K562 (cell line): ENCODE results near the gene NFATC4. TPM values are rescaled to one million over a fixed set of nuclear protein-coding genes. Genes with fewer than 3 reads are reported as not detected.

Source experiments
- DACH1 ChIP-seq: fragments of 450-650 bp; IDR thresholded peaks from 2 replicates; pipeline ENCODE4 v1.6.1; 2018; ENCODE audit not compliant: partially characterized antibody
- HNRNPUL1 ChIP-seq: fragments of 200-400 bp; formaldehyde crosslinking; IDR thresholded peaks from 2 replicates; pipeline ENCODE4 v1.6.1; 2017; ENCODE audit warnings: low read length
- ILK ChIP-seq: fragments of 450-650 bp; IDR thresholded peaks from 2 replicates; pipeline ENCODE4 v1.6.1; 2016; ENCODE audit warnings: missing genetic modification characterization, low read depth, mild to moderate bottlenecking, missing compliant biosample characterization, moderate library complexity, borderline replicate concordance
- MAFK ChIP-seq: IDR thresholded peaks from 2 replicates; pipeline ENCODE4 v1.6.1; 2011; ENCODE audit warnings: low read length, improper control_type of control experiment
- NUFIP1 ChIP-seq: fragments of 450-650 bp; IDR thresholded peaks from 2 replicates; pipeline ENCODE4 v1.6.1; 2018; ENCODE audit not compliant: partially characterized antibody
- RAD51 ChIP-seq: fragments of 450-650 bp; IDR thresholded peaks from 2 replicates; pipeline ENCODE4 v1.7.1; 2016; ENCODE audit warnings: low read depth, mild to moderate bottlenecking, borderline replicate concordance
- RBM14 ChIP-seq: fragments of 200-400 bp; formaldehyde crosslinking; IDR thresholded peaks from 2 replicates; pipeline ENCODE4 v1.6.1; 2018; ENCODE audit warnings: low read depth, mild to moderate bottlenecking, low read length, moderate library complexity, borderline replicate concordance; ENCODE audit not compliant: insufficient read depth
- RBM25 ChIP-seq: fragments of 200-400 bp; formaldehyde crosslinking; IDR thresholded peaks from 2 replicates; pipeline ENCODE4 v1.6.1; 2018; ENCODE audit warnings: low read length, low read depth, moderate library complexity; ENCODE audit not compliant: severe bottlenecking
- TAF15 ChIP-seq: fragments of 200-400 bp; formaldehyde crosslinking; IDR thresholded peaks from 2 replicates; pipeline ENCODE4 v1.6.1; 2017; ENCODE audit warnings: mild to moderate bottlenecking, low read depth, low read length, moderate library complexity
- ZNF282 ChIP-seq: sonication (generic); formaldehyde crosslinking; IDR thresholded peaks from 2 replicates; pipeline ENCODE4 v1.8.1; 2023; ENCODE audit warnings: missing genetic modification reagents
- ZNF311 ChIP-seq: fragments of 250-450 bp; sonication (Bioruptor Pico); IDR thresholded peaks from 2 replicates; pipeline ENCODE4 v1.4.0; 2020; ENCODE audit warnings: mild to moderate bottlenecking, moderate library complexity
- ZNF384 ChIP-seq: IDR thresholded peaks from 2 replicates; pipeline ENCODE4 v1.6.1; 2012; ENCODE audit warnings: low read depth, low read length, improper control_type of control experiment
- ZNF609 ChIP-seq: sonication (generic); formaldehyde crosslinking; IDR thresholded peaks from 2 replicates; pipeline ENCODE4 v1.8.1; 2023; ENCODE audit warnings: missing genetic modification reagents, mild to moderate bottlenecking, borderline replicate concordance
- ZNF695 ChIP-seq: fragments of 450-650 bp; formaldehyde crosslinking; IDR thresholded peaks from 2 replicates; pipeline ENCODE4 v1.4.0; 2020; ENCODE audit warnings: mild to moderate bottlenecking, moderate library complexity
- ZNF780A ChIP-seq: fragments of 250-450 bp; sonication (Bioruptor Pico); IDR thresholded peaks from 2 replicates; pipeline ENCODE4 v1.5.0; 2021; ENCODE audit warnings: mild to moderate bottlenecking
- ZNF830 ChIP-seq: fragments of 250-450 bp; sonication (Bioruptor Pico); IDR thresholded peaks from 2 replicates; pipeline ENCODE4 v1.5.0; 2021; ENCODE audit warnings: mild to moderate bottlenecking
- polyA plus RNA-seq, 8 experiments: library from polyadenylated mRNA; depleted of rRNA in 4 of 8; stranded (reverse) in 5 of 8; unstranded in 3 of 8; fragments of >200 nt; fragmentation: Nextera tagmentation in 2 of 8; fragmentation: Illumina TruSeq in 1 of 8; extraction: Ambion mirVana in 2 of 8; extraction: Trizol in 1 of 8; gene quantifications; 2 replicates each; pipeline versions ENCODE4 v1.2.1 to v1.2.3, GENCODE V29; 2011 to 2014; ENCODE audit warnings: inconsistent platforms in 1 of 8, missing spikeins in 1 of 8
- total RNA-seq, 7 experiments: library from RNA; depleted of rRNA in 6 of 7; stranded (reverse); fragments of >200 nt in 6 of 7; fragmentation: Illumina TruSeq in 2 of 7; extraction: Trizol in 2 of 7; gene quantifications; 2 replicates each; pipeline versions ENCODE4 v1.2.1 to v1.2.3, GENCODE V29; 2011 to 2021; ENCODE audit warnings: low replicate concordance in 1 of 7
- TF ChIP-seq, protein P1 (sequence below): fragments of 450-650 bp; formaldehyde crosslinking; IDR thresholded peaks from 2 replicates; pipeline ENCODE4 v1.4.0; 2020; ENCODE audit warnings: mild to moderate bottlenecking, moderate library complexity
- TF ChIP-seq, protein P2 (sequence below), 2 experiments: fragments of 150-350 bp in 1 of 2; IDR thresholded peaks; 2 replicates each; pipeline ENCODE4 v1.6.1; 2012 to 2016; ENCODE audit warnings: low read depth in 2 of 2, low read length in 2 of 2, mild to moderate bottlenecking in 1 of 2, moderate library complexity in 1 of 2
- TF ChIP-seq, protein P3 (sequence below): fragments of 450-650 bp; IDR thresholded peaks from 2 replicates; pipeline ENCODE4 v1.6.1; 2016; ENCODE audit warnings: low read depth, mild to moderate bottlenecking, moderate library complexity

NFATC4 gene
- total and polyA plus RNA-seq, 9 of the 15 experiments (the other 6 are each of a cell fraction or from before 2014, with no cell fraction given) = 0.25 to 3.8 (median 0.78) TPM; not detected in 1

DNA sequence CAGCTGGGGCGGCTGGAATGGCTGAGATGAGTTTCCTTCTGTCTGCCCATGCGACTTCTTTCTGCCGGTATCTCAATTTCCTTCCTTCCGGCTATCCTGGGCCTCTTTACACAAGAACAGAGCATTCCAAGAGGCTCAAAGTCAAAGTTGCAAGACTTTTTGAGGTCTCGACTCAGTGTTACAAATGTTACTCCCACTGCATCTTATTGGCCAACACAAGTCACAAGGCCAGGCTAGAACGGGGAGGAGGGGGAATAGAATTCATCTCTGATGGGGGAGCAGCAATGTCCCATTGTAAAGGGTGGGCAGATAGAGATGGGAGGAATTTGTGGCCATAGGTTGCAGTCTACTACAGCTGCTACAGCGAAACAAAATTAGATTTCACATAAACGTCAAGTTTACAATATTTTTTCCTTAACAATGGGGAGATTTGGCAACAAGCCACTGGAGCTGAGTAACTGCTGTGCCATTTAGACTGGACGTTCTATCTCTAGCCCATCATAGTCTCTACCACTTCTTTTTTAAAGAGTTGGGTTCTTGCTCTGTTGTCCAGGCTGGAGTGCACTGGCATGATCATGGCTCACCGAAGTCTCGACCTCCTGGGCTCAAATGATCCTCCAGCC, 21.4 kb downstream of the NFATC4 start (continued):
- TF ChIP-seq ZNF609 (CRISPR knock-in tag) = no peak
- no peak for TF ChIP-seq ZNF695 (CRISPR knock-in tag)
- peak; percentile 83 for TF ChIP-seq RAD51
- TF ChIP-seq DACH1 = no peak
- TF ChIP-seq ZNF780A (CRISPR knock-in tag) = no peak
- TF ChIP-seq, protein P1, sequence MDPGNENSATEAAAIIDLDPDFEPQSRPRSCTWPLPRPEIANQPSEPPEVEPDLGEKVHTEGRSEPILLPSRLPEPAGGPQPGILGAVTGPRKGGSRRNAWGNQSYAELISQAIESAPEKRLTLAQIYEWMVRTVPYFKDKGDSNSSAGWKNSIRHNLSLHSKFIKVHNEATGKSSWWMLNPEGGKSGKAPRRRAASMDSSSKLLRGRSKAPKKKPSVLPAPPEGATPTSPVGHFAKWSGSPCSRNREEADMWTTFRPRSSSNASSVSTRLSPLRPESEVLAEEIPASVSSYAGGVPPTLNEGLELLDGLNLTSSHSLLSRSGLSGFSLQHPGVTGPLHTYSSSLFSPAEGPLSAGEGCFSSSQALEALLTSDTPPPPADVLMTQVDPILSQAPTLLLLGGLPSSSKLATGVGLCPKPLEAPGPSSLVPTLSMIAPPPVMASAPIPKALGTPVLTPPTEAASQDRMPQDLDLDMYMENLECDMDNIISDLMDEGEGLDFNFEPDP (CRISPR knock-in tag) = no peak
- TF ChIP-seq ILK (tag) = no peak
- no peak for TF ChIP-seq ZNF830
- TF ChIP-seq ZNF384 = no peak
- TF ChIP-seq, protein P2, sequence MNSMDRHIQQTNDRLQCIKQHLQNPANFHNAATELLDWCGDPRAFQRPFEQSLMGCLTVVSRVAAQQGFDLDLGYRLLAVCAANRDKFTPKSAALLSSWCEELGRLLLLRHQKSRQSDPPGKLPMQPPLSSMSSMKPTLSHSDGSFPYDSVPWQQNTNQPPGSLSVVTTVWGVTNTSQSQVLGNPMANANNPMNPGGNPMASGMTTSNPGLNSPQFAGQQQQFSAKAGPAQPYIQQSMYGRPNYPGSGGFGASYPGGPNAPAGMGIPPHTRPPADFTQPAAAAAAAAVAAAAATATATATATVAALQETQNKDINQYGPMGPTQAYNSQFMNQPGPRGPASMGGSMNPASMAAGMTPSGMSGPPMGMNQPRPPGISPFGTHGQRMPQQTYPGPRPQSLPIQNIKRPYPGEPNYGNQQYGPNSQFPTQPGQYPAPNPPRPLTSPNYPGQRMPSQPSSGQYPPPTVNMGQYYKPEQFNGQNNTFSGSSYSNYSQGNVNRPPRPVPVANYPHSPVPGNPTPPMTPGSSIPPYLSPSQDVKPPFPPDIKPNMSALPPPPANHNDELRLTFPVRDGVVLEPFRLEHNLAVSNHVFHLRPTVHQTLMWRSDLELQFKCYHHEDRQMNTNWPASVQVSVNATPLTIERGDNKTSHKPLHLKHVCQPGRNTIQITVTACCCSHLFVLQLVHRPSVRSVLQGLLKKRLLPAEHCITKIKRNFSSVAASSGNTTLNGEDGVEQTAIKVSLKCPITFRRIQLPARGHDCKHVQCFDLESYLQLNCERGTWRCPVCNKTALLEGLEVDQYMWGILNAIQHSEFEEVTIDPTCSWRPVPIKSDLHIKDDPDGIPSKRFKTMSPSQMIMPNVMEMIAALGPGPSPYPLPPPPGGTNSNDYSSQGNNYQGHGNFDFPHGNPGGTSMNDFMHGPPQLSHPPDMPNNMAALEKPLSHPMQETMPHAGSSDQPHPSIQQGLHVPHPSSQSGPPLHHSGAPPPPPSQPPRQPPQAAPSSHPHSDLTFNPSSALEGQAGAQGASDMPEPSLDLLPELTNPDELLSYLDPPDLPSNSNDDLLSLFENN (IDR thresholded peaks at IDR 0.05; ENCODE audit: low read depth in 2 of 2, low read length in 2 of 2) = no peak
- TF ChIP-seq RBM14 = no peak
- TF ChIP-seq RBM25 = peak; percentile 23
- TF ChIP-seq HNRNPUL1 = no peak
- TF ChIP-seq ZNF282 (CRISPR knock-in tag) = no peak
- no peak for TF ChIP-seq TAF15
- TF ChIP-seq, protein P3, sequence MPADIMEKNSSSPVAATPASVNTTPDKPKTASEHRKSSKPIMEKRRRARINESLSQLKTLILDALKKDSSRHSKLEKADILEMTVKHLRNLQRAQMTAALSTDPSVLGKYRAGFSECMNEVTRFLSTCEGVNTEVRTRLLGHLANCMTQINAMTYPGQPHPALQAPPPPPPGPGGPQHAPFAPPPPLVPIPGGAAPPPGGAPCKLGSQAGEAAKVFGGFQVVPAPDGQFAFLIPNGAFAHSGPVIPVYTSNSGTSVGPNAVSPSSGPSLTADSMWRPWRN = no peak
- no peak for TF ChIP-seq NUFIP1
- no peak for TF ChIP-seq ZNF311
- no peak for TF ChIP-seq MAFK
